DND-41 (cell line): ENCODE data around the gene FGFR3.

Source experiments
- ATAC-seq: fragments of 200-7000 bp; cut with Tn5 transposase; 3 replicates; pipeline ENCODE4 v1.9.1; 2021; ENCODE audit warnings: low read depth; ENCODE audit not compliant: insufficient read depth
- DNase-seq: peaks from one replicate; pipeline ENCODE4 v3.0.0-alpha.2; 2020
- H2AFZ ChIP-seq: 2 replicates; pipeline ENCODE4 v1.6.0; 2012; ENCODE audit warnings: low read depth, low read length
- H3K27ac ChIP-seq: 2 replicates; pipeline ENCODE4 v1.5.1; 2012; ENCODE audit warnings: low read length, inconsistent platforms
- H3K27me3 ChIP-seq: fragments of 200-600 bp; sonication (generic); 2 replicates; pipeline ENCODE4 v1.6.0; 2012; ENCODE audit warnings: low read length, mild to moderate bottlenecking, inconsistent platforms; ENCODE audit not compliant: insufficient read depth, poor library complexity
- H3K36me3 ChIP-seq: 2 replicates; pipeline ENCODE4 v1.5.1; 2012; ENCODE audit warnings: low read length, inconsistent platforms; ENCODE audit not compliant: insufficient read depth
- H3K4me1 ChIP-seq: 2 replicates; pipeline ENCODE4 v1.5.1; 2012; ENCODE audit warnings: mild to moderate bottlenecking, low read length; ENCODE audit not compliant: insufficient read depth
- H3K4me2 ChIP-seq: 2 replicates; pipeline ENCODE4 v1.6.0; 2012; ENCODE audit warnings: mild to moderate bottlenecking, moderate library complexity, low read length, inconsistent platforms; ENCODE audit not compliant: insufficient read depth
- H3K4me3 ChIP-seq, 2 experiments: fragments of 200-600 bp in 1 of 2; shearing (Covaris generic) in 1 of 2; 2 replicates each; pipeline ENCODE4 v1.5.1; 2012 to 2016; ENCODE audit warnings: inconsistent platforms in 2 of 2, low read length in 2 of 2, mild to moderate bottlenecking in 2 of 2, low read depth in 1 of 2, moderate library complexity in 1 of 2
- H3K79me2 ChIP-seq: 2 replicates; pipeline ENCODE4 v1.6.0; 2012; ENCODE audit warnings: low read length, inconsistent platforms; ENCODE audit not compliant: insufficient read depth
- H3K9ac ChIP-seq: 2 replicates; pipeline ENCODE4 v1.6.0; 2012; ENCODE audit warnings: low read depth, mild to moderate bottlenecking, inconsistent platforms, low read length, moderate library complexity
- H3K9me3 ChIP-seq: 2 replicates; pipeline ENCODE4 v1.5.1; 2012; ENCODE audit warnings: low read length, moderate library complexity, mild to moderate bottlenecking, inconsistent platforms; ENCODE audit not compliant: insufficient read depth, severe bottlenecking
- H4K20me1 ChIP-seq: 2 replicates; pipeline ENCODE4 v1.6.0; 2012; ENCODE audit warnings: low read length; ENCODE audit not compliant: insufficient read depth
- CTCF ChIP-seq: IDR thresholded peaks from 2 replicates; pipeline ENCODE4 v1.5.1; 2012; ENCODE audit warnings: borderline replicate concordance, low read length, moderate library complexity, mild to moderate bottlenecking; ENCODE audit not compliant: poor library complexity, severe bottlenecking; ENCODE audit errors: extremely low read depth
- EZH2 ChIP-seq: IDR thresholded peaks from 3 replicates; pipeline ENCODE4 v1.6.1; 2012; ENCODE audit warnings: borderline replicate concordance, low read depth, mild to moderate bottlenecking, moderate library complexity, low read length, inconsistent platforms; ENCODE audit not compliant: severe bottlenecking

FGFR3 gene

GRCh38 chr4:1758306-1759121 lies 34.6 kb upstream of the FGFR3 start:
- Histone ChIP-seq H3K4me3 (no peak overlapping the region), H4K20me1 (peaks cover 8% of the 10 kb centered on the region), H3K9ac (no peak overlapping the region), H3K4me1 (no peaks in the 10 kb centered on the region), H3K27ac (no peak overlapping the region), H3K27me3 (no peaks in the 10 kb centered on the region), H3K9me3 (no peaks in the 10 kb centered on the region), H2AFZ (no peak overlapping the region), H3K79me2 (no peaks in the 10 kb centered on the region), H3K4me2 (no peak overlapping the region), H3K36me3 (no peaks in the 10 kb centered on the region)
- TF ChIP-seq CTCF (no peak), EZH2 (no peak)
- ATAC-seq = no peak
- DNase-seq = no peak

- H3K9ac ChIP-seq = no peak overlapping the region
- no peaks in the 10 kb centered on the region for H3K27me3 ChIP-seq
- TF ChIP-seq CTCF (no peak), EZH2 (no peak)
- H3K4me1 ChIP-seq = no peaks in the 10 kb centered on the region
- no peak overlapping the region for H2AFZ ChIP-seq
- DNase-seq (no peak), ATAC-seq (no peak)
- H3K4me2 ChIP-seq = no peak overlapping the region
- peaks cover 7% of the 10 kb centered on the region for H4K20me1 ChIP-seq
- no peak overlapping the region for H3K27ac ChIP-seq
- no peaks in the 10 kb centered on the region for H3K36me3 ChIP-seq
- H3K9me3 ChIP-seq = no peaks in the 10 kb centered on the region
- no peak overlapping the region for H3K4me3 ChIP-seq
- H3K79me2 ChIP-seq = no peaks in the 10 kb centered on the region
Observed at GRCh38 chr4:1759170-1759817, 33.8 kb upstream of the FGFR3 start.

- TF ChIP-seq EZH2 = no peak
- TF ChIP-seq CTCF = no peak
- peaks cover 3% of the 10 kb centered on the region for H4K20me1 ChIP-seq
- DNase-seq = no peak
- no peaks in the 10 kb centered on the region for H3K27me3 ChIP-seq
- no peak overlapping the region for H2AFZ ChIP-seq
- no peaks in the 10 kb centered on the region for H3K9me3 ChIP-seq
- no peak overlapping the region for H3K27ac ChIP-seq
- H3K9ac ChIP-seq = no peak overlapping the region
- H3K4me1 ChIP-seq = no peaks in the 10 kb centered on the region
- no peaks in the 10 kb centered on the region for H3K36me3 ChIP-seq
- no peak; the same call in 2 of the 3 replicates for ATAC-seq
- no peaks in the 10 kb centered on the region for H3K79me2 ChIP-seq
- no peak overlapping the region for H3K4me3 ChIP-seq
- no peak overlapping the region for H3K4me2 ChIP-seq
Observed at GRCh38 chr4:1759818-1760223, 33.3 kb upstream of the FGFR3 start.
